Loucy (cell line): ENCODE measurements around the gene LMBR1.

ENCODE experiments used
- CTCF ChIP-seq: fragments of 200-600 bp; sonication (generic); conservative IDR thresholded peaks from 2 replicates; pipeline ENCODE4 v1.5.1; 2014; ENCODE audit warnings: mild to moderate bottlenecking, antibody characterized with exemption, low read length
- EZH2phosphoT487 ChIP-seq: fragments of 200-600 bp; IDR thresholded peaks from 2 replicates; pipeline ENCODE4 v1.6.1; 2018; ENCODE audit warnings: antibody characterized with exemption, mild to moderate bottlenecking, moderate library complexity, borderline replicate concordance

GRCh38 chr7:156735851-156736250 is 157.1 kb downstream of the LMBR1 start:
- TF ChIP-seq CTCF: no peak
- TF ChIP-seq EZH2phosphoT487: no peak
